NCI-H345 treated with DMSO at 0.1 percent for 48 hours (cell line): Measurements from ENCODE around the gene SLIT3.
"Not testable (repeated sequence)": the region's sequence is repeated elsewhere in the genome, so short reads cannot be mapped to it uniquely, and the experiment has no call there.

Experiments used
- DNase-seq: peaks from one replicate; lab custom pipeline; 2025; ENCODE audit not compliant: unreplicated experiment; lab: John Stamatoyannopoulos, UW

Gene SLIT3

DNA sequence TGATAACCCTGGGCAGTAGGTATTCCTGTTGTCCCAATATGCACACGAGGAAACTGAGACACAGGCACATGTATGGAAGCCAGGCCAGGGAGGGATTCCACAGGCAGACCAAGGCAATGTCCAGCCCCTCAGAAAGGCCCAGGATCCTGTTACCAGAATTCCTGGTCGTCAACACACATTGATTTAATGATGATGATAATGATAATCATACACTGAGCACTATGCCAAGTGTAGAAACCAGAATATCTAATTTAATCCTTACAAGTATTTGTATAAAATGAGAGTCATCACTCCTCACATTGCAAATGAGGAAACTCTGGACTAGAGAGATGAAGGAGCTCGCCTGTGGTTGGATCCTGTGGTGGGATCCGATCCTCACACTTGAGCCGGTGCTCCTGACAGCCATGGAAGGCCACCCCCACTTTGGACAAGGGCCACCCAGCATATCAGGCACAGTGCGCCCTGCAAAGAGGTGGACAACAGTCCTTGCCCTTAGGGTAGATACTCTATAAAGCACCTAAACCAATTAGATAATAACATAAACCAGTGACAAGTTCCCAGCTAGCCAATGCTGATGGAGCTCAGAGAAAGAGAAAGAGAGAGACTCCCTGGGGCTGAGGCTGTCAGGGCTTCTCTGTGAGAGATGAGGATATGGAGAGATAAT is 185.3 kb downstream of the SLIT3 start:
- no peak for DNase-seq

DNA sequence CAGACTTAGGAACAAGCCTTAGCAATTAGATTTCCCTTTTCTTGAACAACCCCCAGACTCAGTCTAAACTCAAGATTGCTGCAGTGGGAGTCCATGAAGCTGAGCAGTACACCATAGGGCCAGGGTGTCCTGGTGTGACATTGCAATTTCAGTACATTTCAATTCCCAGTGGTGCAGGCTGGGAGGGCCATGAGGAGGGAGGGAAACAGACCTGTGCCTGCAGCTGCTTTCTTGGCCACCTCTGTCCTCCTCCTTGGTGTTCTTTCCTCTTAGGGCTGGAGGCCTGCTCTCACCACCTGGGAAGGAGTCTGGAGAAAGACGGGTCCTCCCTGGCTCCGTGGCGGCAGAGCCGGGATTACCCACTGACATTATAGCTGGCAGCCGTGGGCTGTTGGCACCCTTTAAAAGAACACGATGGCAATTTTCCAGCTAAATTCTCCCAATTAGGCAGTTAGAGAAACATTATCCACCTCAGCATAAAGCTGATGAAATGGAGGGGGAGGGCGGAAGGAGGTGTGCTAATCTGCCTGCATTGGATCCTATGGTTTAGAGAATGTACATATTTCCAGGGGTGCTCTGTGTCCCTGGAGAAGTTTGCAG is 186.4 kb downstream of the SLIT3 start:
- no peak for DNase-seq

DNA sequence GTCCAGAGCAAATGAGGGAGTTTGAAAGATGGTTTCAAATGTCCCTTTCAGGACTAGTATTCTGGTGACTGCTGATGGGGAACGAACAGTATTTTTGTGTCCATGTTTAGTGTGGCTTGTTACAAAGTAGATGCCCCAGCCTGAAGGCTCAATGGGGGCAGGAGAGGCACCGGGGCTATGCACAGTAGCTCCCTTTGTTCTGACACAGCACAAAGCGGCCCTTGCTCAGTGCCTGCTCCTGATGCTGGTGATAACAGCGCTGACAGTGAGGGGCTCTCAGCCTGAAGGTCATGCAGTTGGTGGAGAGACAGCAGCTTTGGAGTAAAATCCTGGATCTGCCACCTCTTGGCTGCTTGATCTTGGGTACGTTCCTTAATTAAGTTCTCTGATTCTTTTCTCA is 188.9 kb downstream of the SLIT3 start:
- DNase-seq, result no peak

DNA sequence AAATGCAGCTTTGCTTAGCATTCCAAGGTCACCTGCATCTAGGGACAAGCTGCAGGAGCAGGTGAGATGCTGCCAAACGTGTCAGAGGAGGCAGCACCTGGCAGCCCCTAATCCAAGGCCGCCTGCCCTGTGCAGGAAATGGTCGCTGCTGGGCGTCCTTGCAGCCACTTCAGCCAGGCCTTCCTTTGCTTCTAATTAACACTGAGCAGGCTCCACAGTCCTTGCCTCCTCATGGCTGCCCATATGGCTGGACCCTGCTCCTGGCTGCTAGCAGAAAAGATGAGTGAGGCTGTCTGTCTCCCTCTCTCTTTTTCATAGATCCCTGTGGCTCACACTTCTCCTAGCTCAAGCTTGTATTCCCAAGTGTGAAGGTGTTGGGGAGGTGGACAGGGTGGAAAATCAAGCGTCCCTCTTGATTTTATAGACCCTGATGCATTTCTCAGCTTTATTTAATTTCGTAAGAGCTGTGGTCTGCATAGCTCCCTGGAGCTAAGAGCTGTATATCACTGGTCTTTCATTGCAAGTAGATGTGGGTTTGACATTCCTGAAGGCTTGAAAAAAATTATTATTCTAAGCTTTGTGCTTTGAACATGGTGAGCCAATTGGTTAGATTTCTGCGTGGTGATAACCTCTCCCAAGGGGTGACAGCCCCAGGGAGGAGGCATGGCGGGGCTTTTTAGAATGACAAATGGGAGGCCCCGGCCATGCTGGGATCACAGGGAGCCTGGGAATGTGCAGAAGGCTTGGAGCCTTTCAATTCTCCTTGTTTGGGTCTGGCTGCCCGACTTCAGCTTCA is 193.8 kb downstream of the SLIT3 start:
- no peak for DNase-seq

DNA sequence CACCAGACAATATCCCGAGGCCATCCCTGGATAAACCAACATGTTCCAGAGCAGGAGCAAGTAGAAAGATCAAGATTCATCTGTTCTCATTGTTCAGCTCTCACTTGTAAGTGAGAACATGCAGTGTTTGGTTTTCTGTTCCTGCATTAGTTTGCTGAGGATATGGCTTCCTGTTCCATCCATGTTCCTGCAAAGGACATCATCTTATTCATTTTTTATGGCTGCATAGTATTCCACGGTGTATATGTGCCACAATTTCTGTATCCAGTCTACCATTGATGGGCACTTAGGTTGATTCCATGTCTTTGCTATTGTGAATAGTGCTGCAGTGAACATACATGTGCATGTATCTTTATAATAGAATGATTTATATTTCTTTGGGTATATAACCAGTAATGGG is 195.4 kb downstream of the SLIT3 start:
- not testable (repeated sequence) for DNase-seq

DNA sequence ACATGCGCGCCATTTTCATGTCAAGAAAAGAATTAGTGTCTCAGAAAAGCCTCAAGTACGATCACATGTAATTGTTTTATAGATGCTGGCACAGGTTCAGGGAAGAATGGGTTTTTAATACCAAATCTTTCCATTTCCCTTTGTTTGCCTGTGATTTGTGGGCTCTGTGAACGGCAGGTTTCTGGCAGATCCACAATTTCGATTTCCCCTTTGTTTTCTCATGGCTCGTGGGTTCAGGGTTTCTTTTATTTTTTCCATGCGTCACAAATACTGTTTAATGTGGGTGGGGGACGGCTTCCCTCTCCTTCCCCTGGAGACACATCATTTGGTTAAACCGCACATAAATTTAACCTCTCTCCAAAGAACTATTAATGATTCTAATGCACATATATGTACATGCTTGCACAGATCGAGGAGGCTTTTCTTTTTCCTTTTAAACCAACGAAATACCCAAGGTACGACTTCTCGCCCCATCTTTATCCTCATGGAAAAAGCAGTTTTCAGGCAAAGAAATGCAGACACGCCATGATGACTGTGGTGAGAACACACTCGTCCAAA is 195.9 kb downstream of the SLIT3 start:
- DNase-seq, result no peak

DNA sequence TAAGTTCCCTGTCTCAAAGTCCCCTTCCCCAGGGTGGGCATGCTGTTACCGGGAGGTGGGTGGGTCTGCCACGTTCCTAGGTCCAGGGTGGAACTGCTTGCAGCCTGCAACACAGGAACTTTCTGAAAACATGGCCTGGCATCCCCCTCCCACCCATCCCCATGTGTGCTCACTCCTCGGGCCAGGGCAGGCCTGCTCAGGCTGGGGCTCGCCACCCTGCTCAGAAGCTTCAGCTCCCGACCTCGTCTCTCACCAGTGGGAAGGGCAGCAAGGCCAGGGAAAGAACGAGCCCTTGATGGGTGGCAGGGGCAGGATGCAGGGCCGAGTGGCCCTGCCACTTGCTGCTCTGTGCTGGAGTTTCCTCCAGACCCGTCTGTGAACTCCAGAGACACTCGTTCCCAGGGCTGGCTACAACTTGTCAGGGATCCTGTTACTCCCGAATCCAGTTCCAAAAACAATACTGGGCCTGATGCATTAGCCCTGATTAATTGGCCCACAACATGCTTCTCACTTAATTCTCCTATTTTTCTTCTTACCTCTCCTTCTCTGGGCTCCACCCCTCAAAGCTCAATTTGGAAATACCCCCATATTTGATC is 197.3 kb downstream of the SLIT3 start:
- DNase-seq, result no peak

DNA sequence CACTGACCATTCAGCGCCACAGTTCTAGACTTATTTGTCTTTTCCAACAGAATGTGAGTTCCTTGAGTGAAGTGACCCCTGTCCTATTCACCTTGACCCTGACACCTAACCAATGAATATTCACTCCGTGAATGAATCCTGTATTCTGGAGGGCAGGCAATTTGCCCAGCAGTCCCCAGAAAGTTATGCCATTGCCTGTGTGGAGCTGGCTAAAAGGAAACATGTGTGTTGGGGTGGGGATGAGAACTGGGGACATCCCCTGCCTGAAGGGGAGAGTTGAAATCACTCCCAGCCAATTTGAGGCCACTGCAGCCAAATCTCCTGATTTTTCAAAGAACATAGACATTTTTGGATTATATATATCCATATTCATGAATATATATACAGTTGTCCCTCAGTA is 199.0 kb downstream of the SLIT3 start:
- DNase-seq, result no peak

DNA sequence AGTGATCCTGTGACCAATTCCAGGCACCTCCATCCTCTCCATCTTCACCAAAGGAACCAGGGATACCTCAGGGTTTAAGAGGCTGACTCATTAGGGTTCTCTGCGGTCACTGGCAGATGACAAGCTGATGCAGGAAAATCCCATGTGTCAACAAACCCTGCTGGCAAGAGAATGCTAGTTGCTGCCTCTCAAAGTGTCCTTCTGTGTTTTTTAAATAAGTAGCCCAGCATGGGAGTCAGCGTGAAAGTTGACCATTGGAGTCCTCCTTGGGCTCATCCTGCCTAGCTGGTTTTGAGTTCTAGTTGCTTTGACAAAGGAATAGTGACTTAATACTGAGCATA is 200.2 kb downstream of the SLIT3 start:
- DNase-seq, result no peak

DNA sequence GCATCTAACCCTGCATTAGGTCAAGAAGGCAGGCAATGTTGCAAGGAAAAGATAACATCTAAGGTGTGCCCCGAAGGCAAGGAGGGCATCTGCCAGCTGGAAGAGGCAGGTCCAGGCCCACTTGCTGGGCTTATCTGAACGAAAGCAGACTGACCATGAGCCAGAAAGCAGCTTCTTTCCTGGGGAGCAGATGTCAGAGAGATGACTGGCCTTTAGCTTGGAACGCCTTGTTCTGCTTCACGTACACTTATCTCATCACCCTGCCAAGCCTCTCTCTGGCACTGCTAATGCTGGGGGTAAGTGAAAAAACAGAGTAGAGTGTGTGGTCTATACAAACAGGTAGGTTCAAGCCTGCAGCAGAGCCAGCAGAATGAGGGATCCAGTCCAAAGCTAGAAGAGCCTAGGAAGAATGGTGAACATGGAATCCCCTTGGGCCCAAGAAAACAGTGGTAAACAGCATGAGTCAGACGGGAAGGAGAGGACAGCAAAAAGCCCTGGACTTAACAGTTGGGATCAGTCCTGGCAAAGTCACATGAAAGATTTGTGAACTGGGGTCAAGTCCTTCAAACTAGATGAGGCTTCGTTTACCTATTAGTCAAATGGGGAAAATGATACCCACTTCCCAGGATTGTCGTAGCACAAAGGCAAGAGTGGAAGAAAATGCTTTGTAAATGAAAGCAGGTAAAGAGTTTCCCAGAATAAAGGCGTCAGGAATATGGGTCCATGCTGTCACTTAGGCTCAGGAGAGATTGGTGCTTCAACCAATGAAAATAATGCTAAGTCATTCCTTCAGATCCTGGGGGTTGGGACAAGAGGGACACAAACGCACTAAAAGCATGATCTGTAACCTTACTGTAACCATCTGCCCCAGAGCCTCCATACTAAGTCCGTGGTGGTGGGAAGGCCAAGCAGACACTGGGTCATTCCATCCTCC is 200.9 kb downstream of the SLIT3 start:
- DNase-seq, result no peak

DNA sequence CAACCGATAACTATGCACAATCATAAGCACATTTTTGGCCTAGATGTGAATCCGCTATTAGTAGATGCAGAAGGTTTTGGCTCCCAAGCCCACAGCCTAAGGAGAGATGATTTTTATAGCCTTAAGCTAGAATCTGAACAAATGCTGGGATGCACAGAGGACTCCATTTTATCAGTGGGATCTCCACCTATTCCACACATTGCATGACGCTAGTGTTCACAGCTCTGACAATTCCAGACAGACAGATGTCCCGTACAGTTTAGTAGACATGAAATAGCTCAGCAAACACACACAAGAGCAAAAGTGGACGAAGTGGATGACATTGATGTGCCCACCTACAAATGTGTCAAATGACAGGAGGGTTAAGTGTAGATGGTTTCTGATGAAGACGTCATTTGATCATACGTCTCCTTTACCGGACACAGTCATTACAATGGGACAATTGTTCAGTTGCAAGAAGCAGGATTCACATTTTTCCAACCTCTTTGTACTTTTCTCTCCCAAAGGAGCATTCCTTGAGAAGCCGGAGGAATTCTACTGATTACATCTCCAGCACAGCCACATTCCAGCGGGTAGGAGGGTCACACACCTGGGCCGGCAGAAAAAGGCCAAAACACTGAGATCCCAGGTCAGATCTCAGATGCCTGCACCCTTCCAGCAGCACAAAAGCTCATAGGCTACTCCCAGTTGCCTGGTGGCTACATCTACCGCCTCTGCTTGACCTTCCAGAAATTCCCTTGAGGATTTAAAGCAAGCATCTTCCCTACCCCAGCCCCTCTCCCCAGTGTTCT is 202.4 kb downstream of the SLIT3 start:
- no peak for DNase-seq

DNA sequence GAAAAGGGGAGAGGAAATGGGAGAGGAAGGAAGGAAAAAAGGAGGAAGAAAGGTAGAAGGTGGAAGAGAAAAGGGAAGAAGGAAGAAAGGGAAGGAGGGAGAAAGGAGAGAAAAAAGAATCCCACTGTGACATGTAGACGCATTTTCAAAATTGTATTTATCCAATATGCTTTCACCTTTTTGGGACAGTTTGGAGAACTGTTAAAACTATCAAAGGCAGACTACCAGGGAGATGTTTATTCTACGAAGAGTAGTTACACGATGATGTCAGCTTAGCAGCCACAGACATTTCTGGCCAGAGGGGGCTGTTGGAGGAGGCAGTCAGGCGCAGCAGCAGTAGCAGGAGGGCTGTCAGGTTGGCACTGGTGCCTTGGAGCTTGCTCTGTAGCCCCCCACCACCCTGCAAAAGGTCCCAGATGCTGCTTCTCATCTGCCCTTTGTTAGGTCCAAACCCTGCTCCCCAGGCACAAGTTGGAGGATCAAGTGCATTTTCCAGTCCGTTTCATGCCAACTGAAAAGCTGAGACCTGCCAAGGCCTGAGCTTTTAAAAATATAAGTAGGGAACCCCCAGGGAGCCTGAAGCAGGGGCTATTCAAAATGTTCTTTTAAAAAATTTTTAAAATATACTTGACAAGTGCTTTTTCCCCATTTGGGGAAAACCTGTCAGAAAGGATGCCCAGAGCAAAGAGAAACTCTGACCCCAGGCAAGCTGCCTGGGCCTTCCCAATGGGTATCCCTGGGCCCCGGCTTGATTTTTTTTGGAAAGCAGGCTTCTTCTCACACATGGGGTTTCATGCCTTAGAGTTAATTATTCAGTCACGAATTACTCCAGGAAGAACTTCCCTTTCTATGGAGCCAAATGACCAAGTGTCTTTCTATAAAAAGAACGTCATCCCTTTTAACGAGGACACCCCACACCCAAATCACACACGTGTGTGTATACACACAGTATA is 203.3 kb downstream of the SLIT3 start:
- DNase-seq, result no peak

DNA sequence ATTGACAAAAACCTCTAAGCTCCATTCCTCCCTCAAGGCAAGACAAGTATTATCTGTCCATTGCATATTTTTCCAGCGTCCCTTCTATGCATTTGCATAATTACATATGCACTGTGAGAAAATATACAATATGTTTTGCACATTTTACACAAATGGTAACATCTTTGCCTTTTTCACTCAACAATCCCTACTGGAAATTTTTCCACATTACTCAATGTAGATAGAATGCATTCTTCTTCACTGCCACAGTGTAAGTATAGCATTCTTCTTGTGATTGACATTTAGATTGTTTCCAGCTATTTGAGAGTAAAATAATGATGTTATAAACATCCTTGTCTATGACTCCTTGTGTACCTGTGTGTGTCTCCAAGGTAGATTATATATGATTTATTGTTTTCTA is 205.0 kb downstream of the SLIT3 start:
- no peak for DNase-seq

DNA sequence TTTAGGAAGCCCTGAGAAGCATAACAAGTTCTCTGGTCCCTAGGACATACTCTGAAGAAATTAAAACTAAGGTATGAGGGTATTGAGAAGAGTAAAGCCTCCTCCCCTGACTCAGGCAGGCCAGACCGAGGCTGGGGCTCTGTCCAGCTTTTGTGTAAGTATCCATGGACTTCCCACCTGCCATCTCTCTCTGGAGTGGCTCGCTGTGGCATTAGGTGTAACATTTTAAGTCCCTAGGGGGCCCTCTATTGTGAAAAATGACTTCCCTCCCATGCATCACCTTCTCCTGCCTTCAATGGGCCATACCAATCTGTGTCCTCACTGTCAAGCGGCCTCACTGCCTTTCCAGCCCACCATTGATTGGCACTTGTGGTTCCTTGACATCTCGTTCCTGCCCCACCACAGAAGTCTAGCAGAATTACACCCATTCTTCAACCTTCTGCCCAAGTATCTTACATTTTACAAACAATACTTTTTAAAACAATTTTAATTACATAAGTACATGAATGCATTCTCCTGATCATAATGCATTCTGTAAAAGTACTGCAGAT is 205.5 kb downstream of the SLIT3 start:
- DNase-seq, result no peak

DNA sequence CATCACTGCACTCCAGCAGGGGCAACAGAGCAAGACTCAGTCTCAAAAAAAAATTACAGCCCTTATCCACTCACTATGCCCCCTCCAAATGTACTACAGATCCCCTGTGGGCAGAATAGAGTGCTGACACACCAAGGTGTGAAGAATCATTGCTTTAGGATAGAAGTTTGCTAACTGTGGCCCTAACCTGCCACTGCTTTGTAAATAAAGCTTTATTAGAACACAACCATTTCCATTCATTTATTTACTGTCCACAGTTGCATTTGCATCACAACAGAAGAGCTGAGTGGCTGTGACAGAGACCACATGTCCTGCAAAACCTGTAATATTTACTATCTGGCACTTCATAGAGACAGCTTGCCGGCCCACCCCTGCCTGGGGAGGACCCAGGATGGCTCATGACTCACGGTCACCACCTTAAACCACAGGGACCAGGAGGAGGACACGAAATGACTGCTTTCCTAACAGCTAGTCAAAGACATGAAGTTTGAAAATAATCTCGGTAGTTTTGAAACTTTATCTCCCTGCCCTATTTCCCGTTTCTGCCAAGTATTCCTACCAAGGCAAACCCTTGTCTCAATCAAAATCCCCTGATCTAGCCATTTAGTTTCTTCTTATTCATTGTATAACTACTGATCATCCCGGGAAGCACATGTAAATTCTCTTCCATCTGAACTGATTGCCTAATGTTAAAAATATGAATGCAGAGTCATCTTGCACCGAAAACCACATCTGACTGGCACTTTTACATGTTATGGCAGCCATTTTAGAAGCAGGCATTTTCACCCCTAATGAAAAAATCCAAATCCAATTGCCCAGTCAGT is 206.1 kb downstream of the SLIT3 start:
- no peak for DNase-seq

DNA sequence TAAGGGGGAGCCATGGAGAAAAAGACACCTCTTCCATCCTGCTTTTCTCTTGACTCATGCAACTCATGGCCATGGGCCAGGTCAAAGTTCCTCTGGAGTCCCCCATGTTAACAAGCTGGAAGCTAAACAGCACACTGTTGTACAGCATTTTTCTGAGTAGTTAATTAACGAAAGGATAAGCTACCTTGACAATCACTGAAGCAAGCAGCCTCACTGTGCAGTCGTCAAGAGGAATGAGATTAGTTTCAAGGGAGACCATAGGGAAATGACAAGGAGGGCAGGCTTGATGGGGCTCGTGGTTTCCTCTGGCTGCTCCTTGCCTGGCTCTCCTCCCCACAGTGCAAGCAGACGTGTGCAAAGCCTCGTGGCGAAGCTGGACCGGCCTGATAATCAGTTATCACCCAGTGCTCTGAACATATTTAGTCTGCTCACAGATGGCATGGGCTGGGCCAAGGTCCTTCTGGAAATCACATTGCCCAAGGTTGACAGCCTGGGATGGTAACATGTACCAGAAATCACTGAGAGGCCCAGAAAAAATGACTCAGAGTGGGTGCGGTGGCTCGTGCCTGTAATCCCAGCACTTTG is 209.5 kb downstream of the SLIT3 start:
- no peak for DNase-seq

DNA sequence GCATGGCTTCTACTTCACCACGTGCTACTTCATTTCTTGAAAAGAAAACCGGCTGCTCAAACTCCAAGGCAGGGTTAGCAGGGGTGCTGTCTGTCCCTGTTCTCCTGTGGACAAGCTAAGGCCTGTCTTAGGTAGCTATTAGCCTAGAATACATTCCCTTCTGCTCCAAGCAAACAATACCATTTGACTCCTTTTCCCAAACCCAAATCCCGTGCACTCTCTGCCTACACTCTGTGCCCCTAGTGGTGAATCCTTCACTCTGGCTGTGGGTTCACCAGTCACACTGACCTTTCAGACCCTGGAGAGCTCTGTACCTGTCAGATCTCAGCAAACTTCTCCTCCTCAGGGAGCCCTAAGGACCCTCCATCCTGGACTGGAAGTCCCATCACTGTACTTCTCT is 211.6 kb downstream of the SLIT3 start:
- no peak for DNase-seq
